AG04450 (cell line): ENCODE results near the gene SARDH. TPM values are rescaled to one million over a fixed set of nuclear protein-coding genes. Genes with fewer than 3 reads are reported as not detected.
"Not testable (repeated sequence)": the region's sequence is repeated elsewhere in the genome, so short reads cannot be mapped to it uniquely, and the experiment has no call there.

Source experiments
- CTCF ChIA-PET: fragments of 300-600, 350-600 bp; formaldehyde crosslinking; extraction: SDS; loops from one replicate; lab custom pipeline; 2022; ENCODE audit warnings: antibody characterized with exemption, inconsistent platforms; lab: Charles Lee
- POLR2A ChIA-PET: fragments of 350-600 bp; formaldehyde crosslinking; extraction: SDS; loops from one replicate; lab custom pipeline; 2021; ENCODE audit warnings: antibody characterized with exemption, inconsistent platforms; lab: Yijun Ruan, JAX
- DNase-seq: peaks from one replicate; pipeline ENCODE4 v3.0.0-alpha.2; 2011; ENCODE audit warnings: low read depth, low spot score
- H3K27ac ChIP-seq: one replicate; pipeline ENCODE4 v1.5.1; 2012; ENCODE audit warnings: low read depth, low read length, control low read depth
- H3K27me3 ChIP-seq: one replicate; pipeline ENCODE4 v1.6.0; 2012; ENCODE audit warnings: low read length; ENCODE audit not compliant: control insufficient read depth, insufficient read depth
- H3K4me3 ChIP-seq: 2 replicates; pipeline ENCODE4 v1.5.1; 2011; ENCODE audit warnings: mild to moderate bottlenecking, low read depth, low read length, control low read depth
- H3K9me3 ChIP-seq: 2 replicates; pipeline ENCODE4 v1.5.1; 2012; ENCODE audit warnings: low read length; ENCODE audit not compliant: control insufficient read depth, insufficient read depth
- CTCF ChIP-seq: IDR thresholded peaks from 2 replicates; pipeline ENCODE4 v1.5.1; 2011; ENCODE audit warnings: low read depth, low read length, control low read depth, inconsistent platforms
- polyA plus RNA-seq: library from polyadenylated mRNA; depleted of rRNA; stranded (reverse); fragments of >200 nt; gene quantifications from 2 replicates; pipeline ENCODE4 v1.2.3, GENCODE V29; 2011

SARDH gene
- polyA plus RNA-seq, 1 experiment = 1.3 TPM

GRCh38 chr9:133768371-133768858, 30.3 kb upstream of the SARDH start:
- Histone ChIP-seq H3K27me3 (no peaks in the 10 kb centered on the region), H3K4me3 (no peak overlapping the region), H3K9me3 (peaks cover 12% of the 10 kb centered on the region), H3K27ac (no peak overlapping the region)
- no peak for DNase-seq
- CTCF ChIA-PET = interaction anchor here (3.5 kb wide), 1 partner anchor 14 kb away, joined by 17 read pairs; no protein-coding TSS in a partner anchor
- no peak for TF ChIP-seq CTCF
- POLR2A ChIA-PET = no interaction called here

- no peak for TF ChIP-seq CTCF
- POLR2A ChIA-PET = no interaction called here
- CTCF ChIA-PET = interaction anchor here (3.5 kb wide), 1 partner anchor 14 kb away, joined by 17 read pairs; no protein-coding TSS in a partner anchor
- Histone ChIP-seq H3K27ac (no peak overlapping the region), H3K9me3 (peaks cover 12% of the 10 kb centered on the region), H3K4me3 (no peak overlapping the region), H3K27me3 (no peaks in the 10 kb centered on the region)
- no peak for DNase-seq
These were observed 29.5 kb upstream of the SARDH start for GRCh38 chr9:133767625-133768024.

GRCh38 chr9:133767008-133767407, 28.9 kb upstream of the SARDH start:
- H3K9me3 ChIP-seq = peaks cover 12% of the 10 kb centered on the region
- no peak overlapping the region for H3K27ac ChIP-seq
- TF ChIP-seq CTCF = no peak
- ChIA-PET CTCF (no interaction called here), POLR2A (no interaction called here)
- no peak overlapping the region for H3K4me3 ChIP-seq
- no peak for DNase-seq
- H3K27me3 ChIP-seq = no peaks in the 10 kb centered on the region

GRCh38 chr9:133766234-133766633, 28.1 kb upstream of the SARDH start:
- H3K27ac ChIP-seq, CTCF ChIA-PET, H3K27me3 ChIP-seq, POLR2A ChIA-PET, H3K4me3 ChIP-seq, DNase-seq: not testable (repeated sequence)
- H3K9me3 ChIP-seq = peaks cover 12% of the 10 kb centered on the region

- no peak overlapping the region for H3K27ac ChIP-seq
- H3K27me3 ChIP-seq = no peaks in the 10 kb centered on the region
- no peak for DNase-seq
- TF ChIP-seq CTCF = no peak
- peaks cover 17% of the 10 kb centered on the region for H3K9me3 ChIP-seq
- CTCF ChIA-PET = no interaction called here
- POLR2A ChIA-PET = no interaction called here
- H3K4me3 ChIP-seq = no peak overlapping the region
These were observed 25.4 kb upstream of the SARDH start for GRCh38 chr9:133763272-133764183.
